ENCODE data around the gene ZNF655.

ZNF655 gene

DNA sequence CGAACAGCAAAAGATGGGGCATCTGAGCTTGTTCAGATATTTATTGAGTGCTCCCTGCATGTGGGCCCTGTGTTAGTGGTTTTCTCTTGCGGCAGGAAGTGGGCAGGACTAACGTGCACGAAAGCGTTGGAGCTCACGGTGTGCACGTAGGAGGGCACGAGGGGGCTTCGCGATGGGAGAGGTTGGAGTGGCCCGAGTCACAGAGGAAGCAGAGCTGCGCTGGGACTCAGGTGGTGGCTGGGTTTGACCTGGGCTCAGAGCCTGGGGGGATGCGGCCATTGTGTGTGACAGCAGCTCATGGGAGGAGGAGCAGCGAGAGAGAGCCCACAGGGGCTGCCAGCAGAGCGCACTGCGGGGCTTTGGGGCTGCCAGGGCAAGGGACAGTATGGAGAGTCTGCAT is 66.0 kb downstream of the ZNF655 start:
- Histone ChIP-seq H3K4me1 (ENCODE audit: control insufficient read depth, low read length) (no peaks in the 10 kb centered on the region), H3K4me2 (ENCODE audit: low read length) (no peak overlapping the region), H3K27ac (ENCODE audit: low read depth, low read length) (no peak overlapping the region), H3K4me3 (ENCODE audit: low read length) (no peak overlapping the region), H3K9me2 (replicated peaks; ENCODE audit: control insufficient read depth, low read length) (no peaks in the 10 kb centered on the region), H3K36me3 (ENCODE audit: control insufficient read depth, low read length) (peaks cover 97% of the 10 kb centered on the region), H3K79me2 (ENCODE audit: control insufficient read depth, low read length) (no peaks in the 10 kb centered on the region; the same call in 1 of the 2 replicates), H4K20me1 (ENCODE audit: control insufficient read depth, insufficient read depth, low read depth, low read length) (no peaks in the 10 kb centered on the region), H3K27me3 (ENCODE audit: control insufficient read depth, low read length) (no peaks in the 10 kb centered on the region), H3F3A (ENCODE audit: control insufficient read depth, insufficient read depth) (no peaks in the 10 kb centered on the region), H3K9me3 (ENCODE audit: control insufficient read depth, insufficient read depth, low read length) (no peaks in the 10 kb centered on the region)
- TF ChIP-seq, protein P1, sequence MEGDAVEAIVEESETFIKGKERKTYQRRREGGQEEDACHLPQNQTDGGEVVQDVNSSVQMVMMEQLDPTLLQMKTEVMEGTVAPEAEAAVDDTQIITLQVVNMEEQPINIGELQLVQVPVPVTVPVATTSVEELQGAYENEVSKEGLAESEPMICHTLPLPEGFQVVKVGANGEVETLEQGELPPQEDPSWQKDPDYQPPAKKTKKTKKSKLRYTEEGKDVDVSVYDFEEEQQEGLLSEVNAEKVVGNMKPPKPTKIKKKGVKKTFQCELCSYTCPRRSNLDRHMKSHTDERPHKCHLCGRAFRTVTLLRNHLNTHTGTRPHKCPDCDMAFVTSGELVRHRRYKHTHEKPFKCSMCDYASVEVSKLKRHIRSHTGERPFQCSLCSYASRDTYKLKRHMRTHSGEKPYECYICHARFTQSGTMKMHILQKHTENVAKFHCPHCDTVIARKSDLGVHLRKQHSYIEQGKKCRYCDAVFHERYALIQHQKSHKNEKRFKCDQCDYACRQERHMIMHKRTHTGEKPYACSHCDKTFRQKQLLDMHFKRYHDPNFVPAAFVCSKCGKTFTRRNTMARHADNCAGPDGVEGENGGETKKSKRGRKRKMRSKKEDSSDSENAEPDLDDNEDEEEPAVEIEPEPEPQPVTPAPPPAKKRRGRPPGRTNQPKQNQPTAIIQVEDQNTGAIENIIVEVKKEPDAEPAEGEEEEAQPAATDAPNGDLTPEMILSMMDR (IDR thresholded peaks at IDR 0.05; ENCODE audit: low read depth, low read length, poor library complexity, severe bottlenecking) = no peak
- no peak for TF ChIP-seq EZH2phosphoT487 (IDR thresholded peaks at IDR 0.05; ENCODE audit: borderline replicate concordance, low read length)

DNA sequence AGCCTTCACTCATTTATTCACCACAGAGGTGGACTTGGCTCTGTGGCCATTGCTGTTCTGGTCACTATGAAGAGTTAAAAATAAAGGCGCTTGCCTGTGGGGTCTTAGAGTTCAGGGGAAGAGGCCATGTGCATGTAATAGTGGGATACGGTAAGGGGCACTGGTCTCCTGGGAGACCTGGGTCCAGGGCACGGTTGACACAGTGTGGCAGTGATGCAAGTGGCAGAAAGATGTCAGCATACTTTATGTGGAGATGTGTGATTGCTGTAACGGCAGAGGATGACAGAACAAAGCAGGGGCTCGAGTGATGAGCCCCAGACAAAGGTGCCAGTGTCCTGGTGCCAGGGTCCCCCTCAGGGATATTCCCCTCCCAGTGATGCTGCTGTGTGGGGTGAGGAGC is 66.9 kb downstream of the ZNF655 start:
- H3K4me1 ChIP-seq (ENCODE audit: control insufficient read depth, low read length) = no peaks in the 10 kb centered on the region
- H4K20me1 ChIP-seq (ENCODE audit: control insufficient read depth, insufficient read depth, low read depth, low read length) = peaks cover 1% of the 10 kb centered on the region
- no peaks in the 10 kb centered on the region for H3K9me2 ChIP-seq (replicated peaks; ENCODE audit: control insufficient read depth, low read length)
- no peaks in the 10 kb centered on the region for H3F3A ChIP-seq (ENCODE audit: control insufficient read depth, insufficient read depth)
- H3K36me3 ChIP-seq (ENCODE audit: control insufficient read depth, low read length) = peaks cover 97% of the 10 kb centered on the region
- H3K27ac ChIP-seq (ENCODE audit: low read depth, low read length) = no peak overlapping the region
- no peak overlapping the region for H3K4me3 ChIP-seq (ENCODE audit: low read length)
- no peak overlapping the region for H3K4me2 ChIP-seq (ENCODE audit: low read length)
- H3K27me3 ChIP-seq (ENCODE audit: control insufficient read depth, low read length) = no peaks in the 10 kb centered on the region
- H3K9me3 ChIP-seq (ENCODE audit: control insufficient read depth, insufficient read depth, low read length) = no peaks in the 10 kb centered on the region
- no peaks in the 10 kb centered on the region for H3K79me2 ChIP-seq (ENCODE audit: control insufficient read depth, low read length)
- TF ChIP-seq EZH2phosphoT487 (IDR thresholded peaks at IDR 0.05; ENCODE audit: borderline replicate concordance, low read length) = no peak
- TF ChIP-seq, protein P1 (IDR thresholded peaks at IDR 0.05; ENCODE audit: low read depth, low read length, poor library complexity, severe bottlenecking) = no peak

DNA sequence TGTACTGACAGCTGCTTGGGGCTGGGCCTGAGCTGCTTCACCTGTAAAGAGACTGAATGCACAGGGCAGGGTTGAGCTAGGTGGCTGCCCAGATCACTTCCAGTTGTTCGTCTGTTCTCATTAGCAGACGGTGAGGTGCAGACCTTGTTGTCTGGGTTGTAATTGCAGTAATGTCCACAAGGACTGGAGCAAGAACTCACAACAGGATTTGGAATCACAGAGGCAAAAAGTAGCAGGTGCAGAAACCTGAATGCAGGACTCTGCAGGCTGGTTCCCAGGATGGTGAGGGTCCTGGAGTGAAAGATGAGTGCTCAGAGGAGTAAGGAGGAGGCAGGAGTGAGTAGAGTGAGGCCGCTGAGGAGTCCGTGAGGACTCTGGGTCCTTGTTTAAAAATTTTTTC is 67.5 kb downstream of the ZNF655 start:
- Histone ChIP-seq H3K9me2 (replicated peaks; ENCODE audit: control insufficient read depth, low read length) (no peaks in the 10 kb centered on the region), H3K27me3 (ENCODE audit: control insufficient read depth, low read length) (no peaks in the 10 kb centered on the region), H3K27ac (ENCODE audit: low read depth, low read length) (no peak overlapping the region), H4K20me1 (ENCODE audit: control insufficient read depth, insufficient read depth, low read depth, low read length) (peaks cover 4% of the 10 kb centered on the region), H3K36me3 (ENCODE audit: control insufficient read depth, low read length) (peaks cover 97% of the 10 kb centered on the region), H3F3A (ENCODE audit: control insufficient read depth, insufficient read depth) (no peaks in the 10 kb centered on the region), H3K4me2 (ENCODE audit: low read length) (no peak overlapping the region), H3K4me1 (ENCODE audit: control insufficient read depth, low read length) (no peaks in the 10 kb centered on the region), H3K79me2 (ENCODE audit: control insufficient read depth, low read length) (no peaks in the 10 kb centered on the region), H3K4me3 (ENCODE audit: low read length) (no peak overlapping the region), H3K9me3 (ENCODE audit: control insufficient read depth, insufficient read depth, low read length) (no peaks in the 10 kb centered on the region)
- TF ChIP-seq, protein P1 (IDR thresholded peaks at IDR 0.05; ENCODE audit: low read depth, low read length, poor library complexity, severe bottlenecking) = no peak
- TF ChIP-seq EZH2phosphoT487 (IDR thresholded peaks at IDR 0.05; ENCODE audit: borderline replicate concordance, low read length) = no peak

Data from DOHH2 (cell line).